ENCODE data around the gene AIDA.

Gene AIDA

DNA sequence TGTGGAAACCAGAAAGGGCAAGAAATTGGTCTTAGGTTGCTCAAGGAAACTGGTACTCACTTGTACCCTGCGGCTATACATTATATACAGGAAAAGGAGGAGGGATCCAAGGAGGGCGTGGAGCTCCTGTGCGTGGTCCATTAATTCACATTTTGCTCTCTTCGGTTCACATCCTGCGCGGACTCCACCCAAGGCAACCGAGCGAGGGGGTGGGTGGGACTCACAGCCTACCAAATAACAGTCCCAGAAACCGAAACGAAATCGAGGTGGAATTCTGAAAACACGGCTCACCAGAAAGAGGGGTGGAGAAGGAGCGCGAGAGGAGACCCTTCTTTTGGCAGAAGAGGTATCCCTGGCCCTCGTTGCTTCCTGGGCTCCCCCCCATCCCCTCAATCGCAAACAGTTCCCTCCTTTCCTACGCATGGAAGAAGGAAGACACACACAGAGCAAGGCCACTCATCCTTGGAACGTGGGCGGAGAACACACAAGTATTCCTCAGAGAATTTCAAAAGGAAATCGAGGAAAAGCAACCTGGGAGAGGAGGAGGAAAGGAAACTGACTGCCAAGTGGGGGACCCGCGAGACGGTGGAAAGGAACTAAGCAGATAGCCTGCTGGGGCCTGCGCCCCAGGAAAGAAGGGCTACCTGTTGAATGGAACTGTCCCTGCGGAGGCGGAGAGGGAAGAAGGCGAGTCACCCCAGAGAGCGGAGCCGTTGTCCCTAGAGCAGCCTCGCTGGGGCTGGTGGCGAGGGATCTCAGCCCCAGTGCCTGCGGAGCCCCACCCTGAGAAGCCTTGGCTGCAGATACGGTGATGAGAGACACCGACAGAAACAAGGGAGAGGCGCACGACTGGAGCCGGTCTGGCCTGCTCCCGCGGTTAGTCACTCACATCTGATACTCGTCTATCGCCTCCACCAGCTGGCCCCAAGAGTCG, 705 bp downstream of the AIDA start:
- DNase-seq (ENCODE audit: insufficient read length, low spot score) (no peak), FAIRE-seq (no peak)
- TF ChIP-seq, protein P1, sequence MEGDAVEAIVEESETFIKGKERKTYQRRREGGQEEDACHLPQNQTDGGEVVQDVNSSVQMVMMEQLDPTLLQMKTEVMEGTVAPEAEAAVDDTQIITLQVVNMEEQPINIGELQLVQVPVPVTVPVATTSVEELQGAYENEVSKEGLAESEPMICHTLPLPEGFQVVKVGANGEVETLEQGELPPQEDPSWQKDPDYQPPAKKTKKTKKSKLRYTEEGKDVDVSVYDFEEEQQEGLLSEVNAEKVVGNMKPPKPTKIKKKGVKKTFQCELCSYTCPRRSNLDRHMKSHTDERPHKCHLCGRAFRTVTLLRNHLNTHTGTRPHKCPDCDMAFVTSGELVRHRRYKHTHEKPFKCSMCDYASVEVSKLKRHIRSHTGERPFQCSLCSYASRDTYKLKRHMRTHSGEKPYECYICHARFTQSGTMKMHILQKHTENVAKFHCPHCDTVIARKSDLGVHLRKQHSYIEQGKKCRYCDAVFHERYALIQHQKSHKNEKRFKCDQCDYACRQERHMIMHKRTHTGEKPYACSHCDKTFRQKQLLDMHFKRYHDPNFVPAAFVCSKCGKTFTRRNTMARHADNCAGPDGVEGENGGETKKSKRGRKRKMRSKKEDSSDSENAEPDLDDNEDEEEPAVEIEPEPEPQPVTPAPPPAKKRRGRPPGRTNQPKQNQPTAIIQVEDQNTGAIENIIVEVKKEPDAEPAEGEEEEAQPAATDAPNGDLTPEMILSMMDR (IDR thresholded peaks at IDR 0.05; ENCODE audit: insufficient read depth, missing control alignments): no peak

DNA sequence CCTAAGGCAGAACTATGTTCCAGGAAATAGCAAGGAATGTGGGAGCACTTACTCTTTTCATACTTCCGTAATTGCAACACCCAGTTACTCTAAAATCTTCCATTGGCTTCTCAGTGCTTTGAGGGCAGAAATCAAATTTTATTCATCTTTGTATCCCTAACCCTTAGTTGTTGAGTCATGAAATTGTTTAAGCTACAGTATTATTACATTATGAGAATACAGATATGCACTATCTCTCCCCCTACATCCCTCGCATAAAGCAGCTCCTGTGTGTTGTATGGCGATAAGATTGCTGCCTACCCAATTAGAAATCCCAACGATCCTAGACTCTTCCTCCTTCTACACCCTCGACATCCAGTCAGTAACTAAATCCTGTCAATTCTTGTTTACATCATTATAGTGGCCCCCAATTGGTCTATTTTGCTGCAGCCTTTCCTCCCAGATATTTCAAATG, 2.6 kb downstream of the AIDA start:
- TF ChIP-seq, protein P1 (IDR thresholded peaks at IDR 0.05; ENCODE audit: insufficient read depth, missing control alignments): no peak
- DNase-seq (ENCODE audit: insufficient read length, low spot score): no peak
- FAIRE-seq: no peak

DNA sequence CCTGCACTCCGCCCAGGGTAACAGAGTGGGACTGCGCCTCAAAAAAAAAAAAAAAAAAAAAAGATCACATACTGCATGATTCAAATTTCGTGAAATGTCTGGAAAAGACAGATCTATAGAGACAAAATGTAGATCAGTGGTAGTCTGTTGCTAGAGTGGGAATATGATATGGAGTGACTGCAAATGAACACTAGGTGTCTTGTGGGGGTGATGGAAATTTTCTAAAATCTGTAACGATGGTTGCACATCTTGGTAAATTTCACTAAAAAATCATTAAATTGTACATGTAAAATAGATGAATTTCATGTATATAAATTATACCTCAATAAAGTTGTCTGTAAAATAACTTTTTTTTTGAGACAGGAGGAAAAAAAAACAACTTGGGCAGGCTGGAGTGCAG, 5.5 kb downstream of the AIDA start:
- DNase-seq (ENCODE audit: insufficient read length, low spot score) (no peak), FAIRE-seq (no peak)
- TF ChIP-seq, protein P1 (IDR thresholded peaks at IDR 0.05; ENCODE audit: insufficient read depth, missing control alignments): no peak

DNA sequence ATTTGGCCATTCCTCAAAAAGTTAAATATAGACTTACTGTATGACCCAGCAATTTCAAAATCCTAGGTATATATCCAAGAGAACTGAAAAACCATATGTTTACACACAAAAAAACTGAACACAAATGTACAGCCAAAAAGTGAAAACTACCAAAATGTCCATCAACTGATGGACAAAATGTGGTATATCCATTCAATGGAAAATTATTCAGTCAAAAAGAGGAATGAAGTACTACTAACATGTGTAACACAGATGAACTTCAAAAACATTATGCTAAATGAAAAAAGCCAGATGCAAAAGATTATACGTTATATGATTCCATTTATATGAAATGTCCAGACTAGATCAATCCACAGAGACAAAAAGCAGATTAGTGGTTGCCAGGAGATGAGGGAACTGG, 8.0 kb downstream of the AIDA start:
- TF ChIP-seq, protein P1 (IDR thresholded peaks at IDR 0.05; ENCODE audit: insufficient read depth, missing control alignments): no peak
- DNase-seq (ENCODE audit: insufficient read length, low spot score): no peak
- peak; percentile 35 for FAIRE-seq

GRCh38 chr1:222702210-222702609, 10.1 kb downstream of the AIDA start:
- TF ChIP-seq, protein P1 (IDR thresholded peaks at IDR 0.05; ENCODE audit: insufficient read depth, missing control alignments): no peak
- FAIRE-seq (no peak), DNase-seq (ENCODE audit: insufficient read length, low spot score) (no peak)

GRCh38 chr1:222697826-222698225, 14.5 kb downstream of the AIDA start:
- DNase-seq (ENCODE audit: insufficient read length, low spot score): no peak
- TF ChIP-seq, protein P1 (IDR thresholded peaks at IDR 0.05; ENCODE audit: insufficient read depth, missing control alignments): no peak
- no peak for FAIRE-seq

GRCh38 chr1:222697203-222697602, 15.1 kb downstream of the AIDA start:
- TF ChIP-seq, protein P1 (IDR thresholded peaks at IDR 0.05; ENCODE audit: insufficient read depth, missing control alignments): no peak
- DNase-seq (ENCODE audit: insufficient read length, low spot score) (no peak), FAIRE-seq (no peak)
